Kidney epithelial cell (primary cell): ENCODE results near the gene LGALS7. TPM values are rescaled to one million over a fixed set of nuclear protein-coding genes. Genes with fewer than 3 reads are reported as not detected.

Experiments
- DNase-seq: peaks from one replicate; pipeline ENCODE4 v3.0.0-alpha.2; 2010; ENCODE audit warnings: low read depth
- H3K27me3 ChIP-seq: 2 replicates; pipeline ENCODE4 v1.6.0; 2011; ENCODE audit warnings: low read length; ENCODE audit not compliant: control insufficient read depth, insufficient read depth
- H3K36me3 ChIP-seq: 2 replicates; pipeline ENCODE4 v1.5.1; 2011; ENCODE audit warnings: low read length; ENCODE audit not compliant: control insufficient read depth, insufficient read depth
- H3K4me3 ChIP-seq: 2 replicates; pipeline ENCODE4 v1.5.1; 2011; ENCODE audit warnings: low read depth, mild to moderate bottlenecking, control low read depth, low read length
- total RNA-seq: library from RNA; depleted of rRNA; stranded (reverse); fragments of >200 nt; gene quantifications from 2 replicates; pipeline ENCODE4 v1.2.3, GENCODE V29; 2015
- TF ChIP-seq, protein P1 (sequence below): IDR thresholded peaks from 2 replicates; pipeline ENCODE4 v1.5.1; 2011; ENCODE audit warnings: mild to moderate bottlenecking, moderate library complexity, low read length, control low read depth, inconsistent platforms; ENCODE audit not compliant: insufficient read depth, poor library complexity, severe bottlenecking

The LGALS7 gene
- total RNA-seq, 1 donor from 2014 or later = not detected

DNA sequence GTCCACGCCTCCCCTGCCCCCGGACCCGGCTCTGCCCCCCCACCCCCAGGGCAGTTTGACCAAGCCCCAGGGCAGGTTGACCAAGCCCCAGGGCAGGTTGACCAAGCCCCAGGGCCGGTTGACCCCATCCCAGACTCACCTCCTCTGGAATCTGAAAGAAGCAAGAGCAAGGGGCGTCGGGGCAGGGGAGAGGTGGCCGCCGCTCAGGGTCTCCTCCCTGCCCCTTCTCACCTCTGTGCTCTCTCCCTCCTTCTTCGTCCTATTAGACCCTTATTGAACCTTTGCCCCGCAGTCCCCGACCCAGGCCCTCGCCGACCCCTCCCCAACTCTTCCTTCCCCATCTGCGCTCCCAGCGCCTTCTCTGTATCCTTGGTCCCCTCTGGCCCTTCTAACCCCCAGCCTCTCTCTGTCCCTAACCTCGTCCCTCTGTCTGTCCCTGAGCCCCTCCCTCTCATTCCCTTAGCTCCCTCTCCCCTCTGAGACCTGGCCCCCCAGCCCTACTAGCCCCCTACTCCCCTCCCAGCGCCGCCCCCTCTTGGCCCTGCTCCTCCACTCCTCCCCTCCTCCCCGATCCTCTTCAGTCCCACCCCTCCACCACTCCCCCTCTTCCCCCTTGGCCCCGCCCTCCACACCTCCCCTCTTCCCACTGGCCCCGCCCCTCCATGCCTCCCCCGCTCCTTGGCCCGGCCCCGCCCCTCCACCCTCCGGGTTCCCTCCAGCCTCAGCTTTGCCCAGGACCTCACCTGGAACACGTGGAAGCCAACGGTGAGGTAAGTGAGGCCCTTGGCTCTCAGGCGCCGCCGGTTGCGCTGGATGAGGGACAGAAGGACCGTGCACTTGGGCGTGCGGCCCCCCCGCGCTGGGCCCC lies 36.7 kb downstream of the LGALS7 start:
- DNase-seq = no peak
- H3K4me3 ChIP-seq = peak overlapping the region; percentile 32
- H3K27me3 ChIP-seq = peaks cover 2% of the 10 kb centered on the region
- no peaks in the 10 kb centered on the region for H3K36me3 ChIP-seq
- TF ChIP-seq, protein P1, sequence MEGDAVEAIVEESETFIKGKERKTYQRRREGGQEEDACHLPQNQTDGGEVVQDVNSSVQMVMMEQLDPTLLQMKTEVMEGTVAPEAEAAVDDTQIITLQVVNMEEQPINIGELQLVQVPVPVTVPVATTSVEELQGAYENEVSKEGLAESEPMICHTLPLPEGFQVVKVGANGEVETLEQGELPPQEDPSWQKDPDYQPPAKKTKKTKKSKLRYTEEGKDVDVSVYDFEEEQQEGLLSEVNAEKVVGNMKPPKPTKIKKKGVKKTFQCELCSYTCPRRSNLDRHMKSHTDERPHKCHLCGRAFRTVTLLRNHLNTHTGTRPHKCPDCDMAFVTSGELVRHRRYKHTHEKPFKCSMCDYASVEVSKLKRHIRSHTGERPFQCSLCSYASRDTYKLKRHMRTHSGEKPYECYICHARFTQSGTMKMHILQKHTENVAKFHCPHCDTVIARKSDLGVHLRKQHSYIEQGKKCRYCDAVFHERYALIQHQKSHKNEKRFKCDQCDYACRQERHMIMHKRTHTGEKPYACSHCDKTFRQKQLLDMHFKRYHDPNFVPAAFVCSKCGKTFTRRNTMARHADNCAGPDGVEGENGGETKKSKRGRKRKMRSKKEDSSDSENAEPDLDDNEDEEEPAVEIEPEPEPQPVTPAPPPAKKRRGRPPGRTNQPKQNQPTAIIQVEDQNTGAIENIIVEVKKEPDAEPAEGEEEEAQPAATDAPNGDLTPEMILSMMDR = no peak

DNA sequence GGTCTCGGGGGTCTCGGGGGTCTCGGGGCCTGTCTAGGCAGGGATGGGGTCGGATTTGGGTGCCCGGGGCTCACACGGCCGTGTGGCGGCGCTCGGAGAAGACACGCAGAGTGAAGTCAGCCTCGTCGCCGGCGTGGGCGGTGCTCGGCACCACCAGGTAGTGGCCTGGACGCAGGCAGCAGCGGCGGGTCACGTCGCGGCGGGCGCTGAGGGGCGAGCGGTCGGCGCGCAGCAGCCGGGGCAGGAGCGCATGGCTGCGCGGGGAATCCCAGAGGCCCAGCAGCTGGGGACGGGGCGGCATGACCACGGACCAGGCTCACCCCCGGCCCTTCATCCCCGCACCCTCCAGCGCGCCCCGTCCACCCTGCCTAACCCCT lies 37.3 kb downstream of the LGALS7 start:
- Histone ChIP-seq H3K4me3 (peak overlapping the region; percentile 32), H3K27me3 (peaks cover 2% of the 10 kb centered on the region), H3K36me3 (no peaks in the 10 kb centered on the region)
- DNase-seq = no peak
- TF ChIP-seq, protein P1 = no peak

DNA sequence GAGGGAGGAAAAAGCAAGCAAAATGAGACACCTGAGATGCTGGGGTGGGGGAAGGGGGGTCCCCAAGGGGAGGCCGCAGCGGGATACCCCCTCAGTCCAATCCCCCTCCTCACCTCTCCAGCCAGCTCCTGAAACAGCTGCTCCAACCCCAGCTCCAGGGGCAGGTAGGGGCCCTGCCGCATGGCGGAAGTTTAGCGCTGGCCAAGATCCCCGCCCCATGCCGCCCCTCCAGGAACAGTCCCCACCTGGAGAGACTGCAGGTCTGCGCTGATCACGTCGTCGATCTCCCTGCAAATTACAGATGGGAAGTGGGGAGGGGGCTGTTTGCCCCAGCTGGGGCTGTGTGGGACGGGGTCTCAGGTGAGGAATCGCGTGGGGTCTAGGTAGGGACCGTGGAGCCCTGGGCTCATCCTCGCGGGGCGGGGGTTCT lies 38.0 kb downstream of the LGALS7 start:
- Histone ChIP-seq H3K36me3 (peaks cover 1% of the 10 kb centered on the region), H3K4me3 (peak overlapping the region; percentile 7), H3K27me3 (peaks cover 2% of the 10 kb centered on the region)
- no peak for DNase-seq
- TF ChIP-seq, protein P1 = no peak

DNA sequence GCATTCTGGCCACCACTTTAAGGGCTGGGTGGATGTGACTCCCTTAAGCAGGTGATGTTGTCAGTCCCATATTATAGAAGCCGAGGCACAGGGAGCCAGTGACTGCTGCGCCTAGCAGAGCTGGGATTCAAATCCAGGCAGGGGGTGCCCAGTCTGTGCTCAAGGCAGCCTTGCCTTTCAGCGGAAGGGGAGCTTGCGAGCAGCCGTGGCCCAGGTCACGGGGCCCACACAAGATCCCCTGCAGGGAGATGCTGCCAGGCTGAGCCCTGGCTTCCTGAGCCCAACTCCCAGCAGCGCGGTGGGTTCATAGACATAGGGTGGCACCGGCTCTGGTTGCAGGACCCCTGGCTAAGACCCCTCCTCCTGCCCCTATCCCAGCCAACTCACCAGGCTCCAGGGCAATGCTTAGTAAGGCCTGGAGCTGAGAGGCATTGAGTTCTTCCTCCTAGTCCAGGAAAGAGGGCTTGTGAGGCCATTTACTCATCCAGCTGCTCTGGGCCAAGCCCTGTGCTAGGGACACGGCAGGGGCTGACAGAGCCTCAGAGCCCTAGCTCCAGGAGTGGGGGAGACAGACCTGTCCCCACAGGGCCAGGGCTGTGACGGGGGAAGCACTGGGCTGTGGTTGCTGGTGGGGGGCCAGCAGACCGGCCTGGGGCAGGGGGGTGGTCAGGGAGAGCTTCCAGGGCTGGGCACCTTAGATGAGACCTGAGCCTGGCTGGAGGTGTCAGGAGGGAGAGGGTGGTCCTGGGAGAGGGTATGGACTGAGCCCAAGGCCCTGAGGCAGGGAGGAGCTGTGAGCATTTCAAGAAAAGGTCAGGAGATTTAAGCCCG lies 38.7 kb downstream of the LGALS7 start:
- H3K4me3 ChIP-seq = no peak overlapping the region
- no peak for DNase-seq
- peaks cover 2% of the 10 kb centered on the region for H3K27me3 ChIP-seq

DNA sequence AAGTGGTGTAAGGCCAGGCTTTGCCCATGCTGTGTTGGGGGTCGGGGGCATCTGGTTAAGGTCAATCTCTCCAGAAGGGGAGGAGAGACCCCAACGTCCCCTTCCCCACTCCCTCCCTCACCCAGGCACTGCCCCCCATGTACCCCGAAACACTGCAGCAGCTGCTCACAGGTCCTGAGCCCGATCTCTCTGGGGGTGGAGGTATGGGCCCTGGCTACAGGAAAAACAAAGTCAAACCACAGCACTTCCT lies 39.2 kb downstream of the LGALS7 start:
- TF ChIP-seq, protein P1 = no peak
- no peak for DNase-seq
- H3K4me3 ChIP-seq = no peak overlapping the region
- peaks cover 1% of the 10 kb centered on the region for H3K36me3 ChIP-seq
- peaks cover 2% of the 10 kb centered on the region for H3K27me3 ChIP-seq

More for the DNA sequence above, 38.7 kb downstream of the LGALS7 start:
- TF ChIP-seq, protein P1 = no peak
- peaks cover 1% of the 10 kb centered on the region for H3K36me3 ChIP-seq
